Adipocyte (in vitro differentiated cells): ENCODE measurements around the gene MTPN.

Source experiments
- DNase-seq: peaks from one replicate; pipeline ENCODE4 v3.0.0-alpha.2; 2015; ENCODE audit warnings: low read depth
- H3K27me3 ChIP-seq: replicated peaks from 2 replicates; pipeline ENCODE4 v1.7.0; 2013; ENCODE audit warnings: mild to moderate bottlenecking, low read length, moderate library complexity; ENCODE audit not compliant: control insufficient read depth, insufficient read depth
- H3K36me3 ChIP-seq: 2 replicates; pipeline ENCODE4 v1.7.0; 2013; ENCODE audit warnings: low read length, mild to moderate bottlenecking, moderate library complexity; ENCODE audit not compliant: control insufficient read depth, insufficient read depth, severe bottlenecking
- H3K4me1 ChIP-seq: 2 replicates; pipeline ENCODE4 v1.7.0; 2013; ENCODE audit warnings: mild to moderate bottlenecking, low read length, moderate library complexity; ENCODE audit not compliant: control insufficient read depth, insufficient read depth
- H3K4me3 ChIP-seq: 2 replicates; pipeline ENCODE4 v1.7.0; 2013; ENCODE audit warnings: mild to moderate bottlenecking, low read length, moderate library complexity
- H3K9ac ChIP-seq: 2 replicates; pipeline ENCODE4 v1.7.0; 2013; ENCODE audit warnings: mild to moderate bottlenecking, low read length, moderate library complexity
- H3K9me3 ChIP-seq: 2 replicates; pipeline ENCODE4 v1.7.0; 2013; ENCODE audit warnings: mild to moderate bottlenecking, low read length, moderate library complexity; ENCODE audit not compliant: control insufficient read depth

MTPN gene

DNA sequence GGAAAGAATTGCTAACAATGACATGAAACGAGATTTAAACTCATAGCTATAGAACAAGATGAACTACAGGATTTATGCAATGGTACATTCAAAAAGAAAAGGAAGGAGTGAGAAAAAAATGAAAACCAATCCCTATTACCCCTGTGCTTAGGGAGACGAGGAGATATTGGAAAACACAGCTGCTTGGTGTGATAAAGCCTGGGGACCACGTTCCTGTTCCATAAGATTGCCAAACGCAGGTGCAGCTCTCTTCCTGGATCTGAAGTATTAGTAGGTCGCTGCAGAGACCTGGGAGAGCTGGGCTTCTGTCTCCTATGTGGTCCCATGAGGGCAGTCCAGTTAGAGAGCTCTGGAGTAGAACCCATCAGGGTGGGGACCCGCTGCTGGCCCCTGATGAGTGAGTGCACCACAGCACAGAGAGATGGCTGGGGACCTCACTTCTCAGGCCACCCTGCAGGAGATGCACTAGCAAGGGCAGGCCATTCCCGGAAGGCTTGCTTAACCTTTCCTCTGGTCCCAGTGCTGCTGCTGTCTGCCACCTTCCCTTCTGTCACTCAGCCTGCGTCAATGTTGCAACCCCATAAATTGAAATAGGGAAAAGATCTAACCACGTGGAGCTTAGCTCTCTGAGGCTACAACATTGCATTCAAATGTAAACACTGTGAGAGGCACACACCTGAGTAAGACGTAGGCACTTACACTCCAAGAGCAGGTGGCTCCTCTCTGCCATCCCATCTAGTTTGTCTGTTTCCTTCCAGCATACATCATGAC is 57.9 kb downstream of the MTPN start:
- Histone ChIP-seq H3K4me1 (peaks cover 21% of the 10 kb centered on the region), H3K27me3 (no peaks in the 10 kb centered on the region), H3K9me3 (no peaks in the 10 kb centered on the region), H3K9ac (no peak overlapping the region), H3K36me3 (no peaks in the 10 kb centered on the region), H3K4me3 (no peak overlapping the region)
- no peak for DNase-seq

DNA sequence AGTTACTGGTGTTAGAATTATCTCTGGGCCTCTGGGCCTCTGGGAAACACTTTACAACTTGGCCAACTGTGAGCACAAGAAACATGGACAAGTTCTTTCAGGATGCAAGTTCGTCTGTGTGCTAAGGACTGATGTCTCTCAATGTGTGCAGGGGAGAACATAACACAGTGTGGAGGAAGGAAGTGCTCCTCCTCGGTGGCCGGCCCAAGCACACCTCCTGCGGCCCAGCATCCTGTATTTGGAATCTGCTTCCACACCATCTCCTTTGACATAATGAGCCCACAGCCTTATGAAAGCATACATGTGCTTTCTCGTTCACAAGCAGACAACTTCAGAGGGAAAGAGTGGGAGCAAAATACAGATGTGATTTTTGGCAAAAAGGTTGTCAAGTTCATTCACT is 59.0 kb downstream of the MTPN start:
- no peaks in the 10 kb centered on the region for H3K36me3 ChIP-seq
- no peaks in the 10 kb centered on the region for H3K9me3 ChIP-seq
- no peaks in the 10 kb centered on the region for H3K27me3 ChIP-seq
- H3K9ac ChIP-seq, result no peak overlapping the region
- H3K4me1 ChIP-seq, result peaks cover 12% of the 10 kb centered on the region
- no peak overlapping the region for H3K4me3 ChIP-seq
- DNase-seq, result no peak

DNA sequence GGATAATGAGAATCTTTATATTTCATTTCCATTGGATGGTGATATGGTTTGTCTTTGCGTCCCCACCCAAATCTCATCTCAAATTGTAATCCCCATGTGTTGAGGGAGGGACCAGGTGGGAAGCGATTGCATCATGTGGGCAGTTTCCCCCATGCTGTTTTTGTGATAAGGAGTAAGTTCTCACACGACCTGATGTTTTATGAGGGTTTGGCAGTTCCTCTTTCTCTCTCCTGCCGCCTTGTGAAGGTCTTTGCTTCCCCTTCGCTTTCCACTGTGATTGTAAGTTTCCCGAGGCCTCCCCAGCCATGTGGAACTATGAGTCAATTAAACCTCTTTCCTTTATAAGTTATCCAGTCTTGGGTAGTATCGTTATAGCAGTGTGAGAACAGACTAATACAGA is 59.4 kb downstream of the MTPN start:
- Histone ChIP-seq H3K9me3 (no peaks in the 10 kb centered on the region), H3K9ac (no peak overlapping the region), H3K27me3 (no peaks in the 10 kb centered on the region), H3K4me1 (peaks cover 8% of the 10 kb centered on the region), H3K36me3 (no peaks in the 10 kb centered on the region), H3K4me3 (no peak overlapping the region)
- DNase-seq, result no peak

DNA sequence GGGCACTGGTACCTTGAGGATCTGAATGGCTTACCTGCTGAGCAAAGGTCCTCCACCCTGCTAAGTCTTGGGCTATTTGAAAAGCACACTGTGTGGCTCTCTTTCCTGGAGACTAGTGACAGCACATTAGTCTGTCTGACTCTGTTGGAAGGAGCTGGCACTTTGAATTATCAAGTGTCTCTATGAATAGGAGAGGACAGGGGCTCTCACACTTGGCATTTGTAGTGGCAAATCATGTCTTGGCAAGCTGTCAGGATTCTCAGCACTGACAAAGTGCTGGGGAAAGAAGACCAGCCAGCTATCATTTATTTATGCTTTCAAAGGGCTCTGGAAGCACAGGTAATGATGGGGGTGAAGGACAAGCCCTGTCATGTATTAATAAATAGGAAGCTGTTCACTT is 62.8 kb downstream of the MTPN start:
- Histone ChIP-seq H3K27me3 (no peaks in the 10 kb centered on the region), H3K4me1 (peaks cover 7% of the 10 kb centered on the region), H3K4me3 (no peak overlapping the region), H3K36me3 (no peaks in the 10 kb centered on the region), H3K9ac (no peak overlapping the region), H3K9me3 (no peaks in the 10 kb centered on the region)
- no peak for DNase-seq

DNA sequence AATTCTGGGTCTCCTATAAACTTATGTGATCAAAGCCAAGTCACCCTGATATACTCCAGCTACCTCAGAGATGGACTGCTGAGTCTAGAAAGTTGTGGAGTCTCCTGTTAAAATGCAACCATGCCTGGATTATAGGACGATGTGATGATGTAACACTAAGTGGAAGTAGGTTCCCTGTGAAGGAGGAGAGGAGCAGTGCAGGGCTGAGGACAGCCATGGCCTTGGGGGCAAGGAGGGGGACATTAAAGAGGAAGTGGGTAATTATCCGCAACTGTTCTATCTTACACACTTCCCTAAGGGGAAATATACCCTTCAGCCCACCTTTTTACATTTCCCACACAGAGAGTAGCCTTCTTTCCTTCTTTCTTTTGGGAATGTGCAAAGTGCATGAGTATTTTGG is 63.8 kb downstream of the MTPN start:
- no peaks in the 10 kb centered on the region for H3K4me1 ChIP-seq
- H3K9ac ChIP-seq, result no peak overlapping the region
- no peak for DNase-seq
- no peaks in the 10 kb centered on the region for H3K36me3 ChIP-seq
- no peaks in the 10 kb centered on the region for H3K27me3 ChIP-seq
- H3K4me3 ChIP-seq, result no peak overlapping the region
- no peaks in the 10 kb centered on the region for H3K9me3 ChIP-seq

DNA sequence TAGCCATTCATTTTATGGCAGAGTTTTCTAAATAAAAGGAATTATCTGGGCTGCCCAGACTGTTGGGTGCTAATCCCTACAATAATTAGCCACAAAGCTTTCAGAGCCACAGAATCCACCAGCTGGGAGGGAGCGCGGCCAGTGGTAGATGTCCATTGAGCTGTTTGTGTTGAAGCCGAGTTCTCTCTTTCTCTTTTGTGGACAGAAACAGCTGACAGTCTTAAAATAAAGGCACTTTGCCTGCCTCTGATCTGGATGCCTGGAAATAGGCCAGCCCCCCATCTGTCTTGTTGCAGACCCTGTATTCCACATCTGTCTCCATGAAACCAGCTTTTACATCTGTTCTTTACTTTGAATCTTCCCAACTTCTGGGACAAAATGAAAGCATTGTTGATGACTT is 66.1 kb downstream of the MTPN start:
- no peaks in the 10 kb centered on the region for H3K4me1 ChIP-seq
- H3K36me3 ChIP-seq, result no peaks in the 10 kb centered on the region
- H3K4me3 ChIP-seq, result no peak overlapping the region
- no peak overlapping the region for H3K9ac ChIP-seq
- no peak for DNase-seq
- no peaks in the 10 kb centered on the region for H3K9me3 ChIP-seq
- no peaks in the 10 kb centered on the region for H3K27me3 ChIP-seq

DNA sequence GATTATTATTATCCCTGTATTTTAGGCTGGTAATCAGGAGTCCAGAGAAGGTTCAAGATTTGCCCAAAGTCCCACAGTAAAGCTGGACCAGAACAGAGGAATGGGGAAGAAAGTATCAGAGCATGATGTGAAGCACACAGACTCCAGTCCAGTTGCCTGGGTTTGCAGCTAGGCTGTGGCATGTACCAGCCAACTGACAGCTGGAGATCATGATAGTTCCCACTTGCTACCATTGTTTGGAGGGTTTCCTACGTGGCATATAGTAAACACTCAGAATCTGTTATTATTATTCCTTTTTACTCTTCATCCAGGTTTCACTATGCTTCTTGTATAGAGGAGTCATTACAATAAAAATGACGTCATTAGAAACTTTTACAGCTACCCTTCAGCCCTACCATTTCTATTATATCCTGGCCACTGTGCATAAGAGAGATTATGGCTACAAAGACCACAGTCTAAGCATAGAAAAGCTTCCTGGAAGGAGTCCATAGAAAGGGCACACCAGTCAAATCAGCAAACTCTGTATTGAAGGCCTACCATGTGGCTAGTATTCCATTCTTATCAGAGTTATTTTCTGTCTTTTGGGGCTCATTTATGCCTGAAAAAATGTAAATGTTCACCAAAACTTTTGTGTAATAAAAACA is 66.6 kb downstream of the MTPN start:
- H3K27me3 ChIP-seq, result no peaks in the 10 kb centered on the region
- H3K4me3 ChIP-seq, result no peak overlapping the region
- H3K9me3 ChIP-seq, result no peaks in the 10 kb centered on the region
- no peak overlapping the region for H3K9ac ChIP-seq
- DNase-seq, result no peak
- no peaks in the 10 kb centered on the region for H3K36me3 ChIP-seq
- no peaks in the 10 kb centered on the region for H3K4me1 ChIP-seq

DNA sequence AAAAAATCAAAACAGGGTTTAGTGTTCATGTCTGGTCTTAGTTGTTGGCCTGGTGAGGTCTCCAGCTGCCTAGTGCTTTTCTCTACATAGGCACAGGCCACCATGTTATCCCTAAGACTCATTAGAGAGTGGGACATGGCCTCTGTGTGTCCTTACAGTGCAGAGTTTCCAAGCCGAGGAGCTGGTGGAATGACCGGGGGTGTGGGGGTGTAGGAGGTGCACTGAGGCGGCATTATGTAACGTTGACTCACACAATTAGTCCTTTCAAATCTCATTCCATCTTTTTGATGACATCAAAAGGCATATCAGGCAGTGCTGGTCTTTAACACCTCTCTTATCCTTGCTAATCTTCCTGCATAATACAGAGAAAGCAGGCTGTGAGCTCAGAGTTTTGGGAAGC is 71.3 kb downstream of the MTPN start:
- no peak overlapping the region for H3K4me3 ChIP-seq
- no peaks in the 10 kb centered on the region for H3K27me3 ChIP-seq
- no peak for DNase-seq
- no peaks in the 10 kb centered on the region for H3K9me3 ChIP-seq
- no peak overlapping the region for H3K9ac ChIP-seq
- no peaks in the 10 kb centered on the region for H3K36me3 ChIP-seq
- H3K4me1 ChIP-seq, result no peaks in the 10 kb centered on the region

DNA sequence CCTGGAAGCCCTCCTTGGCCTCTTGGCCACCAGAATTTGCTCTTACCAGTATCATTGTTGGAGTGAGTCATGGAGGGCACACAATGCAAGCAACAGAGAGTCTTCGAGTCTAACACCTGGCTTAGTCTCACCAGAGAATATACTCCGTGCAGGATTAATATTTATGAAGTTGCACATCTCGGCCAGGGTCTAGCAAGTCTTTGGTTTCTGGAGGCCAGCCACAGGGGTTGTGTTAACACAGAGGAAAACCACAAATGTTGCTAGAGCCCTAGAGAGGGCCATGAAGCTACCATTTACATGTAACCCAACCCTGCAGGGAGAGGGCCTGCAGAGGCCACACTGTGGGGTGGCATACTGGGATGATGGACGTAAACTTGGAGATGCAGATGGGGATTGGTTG is 71.8 kb downstream of the MTPN start:
- Histone ChIP-seq H3K4me1 (no peaks in the 10 kb centered on the region), H3K36me3 (no peaks in the 10 kb centered on the region), H3K27me3 (no peaks in the 10 kb centered on the region), H3K4me3 (no peak overlapping the region), H3K9me3 (no peaks in the 10 kb centered on the region), H3K9ac (no peak overlapping the region)
- DNase-seq, result no peak

DNA sequence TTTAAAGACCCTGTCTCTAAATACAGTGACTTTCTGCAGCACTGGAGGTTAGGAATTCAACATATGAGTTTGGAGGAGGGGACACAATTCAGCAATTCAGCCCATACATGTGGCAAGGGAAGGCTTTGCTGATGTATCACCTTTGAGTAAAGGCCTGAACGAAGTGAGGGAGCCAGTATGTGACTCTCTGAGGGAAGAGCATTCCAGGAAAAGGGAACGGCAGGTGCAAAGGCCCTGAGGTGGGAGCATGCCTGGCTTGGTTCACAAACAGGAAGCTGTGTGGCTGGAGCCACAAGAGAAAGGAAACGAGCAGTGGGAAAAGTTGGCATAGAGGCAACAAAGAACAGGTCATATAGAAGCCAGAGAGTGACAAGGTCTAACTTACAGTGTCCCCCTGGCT is 72.9 kb downstream of the MTPN start:
- no peak for DNase-seq
- Histone ChIP-seq H3K27me3 (no peaks in the 10 kb centered on the region), H3K36me3 (no peaks in the 10 kb centered on the region), H3K9ac (no peak overlapping the region), H3K4me1 (no peaks in the 10 kb centered on the region), H3K9me3 (no peaks in the 10 kb centered on the region), H3K4me3 (no peak overlapping the region)

DNA sequence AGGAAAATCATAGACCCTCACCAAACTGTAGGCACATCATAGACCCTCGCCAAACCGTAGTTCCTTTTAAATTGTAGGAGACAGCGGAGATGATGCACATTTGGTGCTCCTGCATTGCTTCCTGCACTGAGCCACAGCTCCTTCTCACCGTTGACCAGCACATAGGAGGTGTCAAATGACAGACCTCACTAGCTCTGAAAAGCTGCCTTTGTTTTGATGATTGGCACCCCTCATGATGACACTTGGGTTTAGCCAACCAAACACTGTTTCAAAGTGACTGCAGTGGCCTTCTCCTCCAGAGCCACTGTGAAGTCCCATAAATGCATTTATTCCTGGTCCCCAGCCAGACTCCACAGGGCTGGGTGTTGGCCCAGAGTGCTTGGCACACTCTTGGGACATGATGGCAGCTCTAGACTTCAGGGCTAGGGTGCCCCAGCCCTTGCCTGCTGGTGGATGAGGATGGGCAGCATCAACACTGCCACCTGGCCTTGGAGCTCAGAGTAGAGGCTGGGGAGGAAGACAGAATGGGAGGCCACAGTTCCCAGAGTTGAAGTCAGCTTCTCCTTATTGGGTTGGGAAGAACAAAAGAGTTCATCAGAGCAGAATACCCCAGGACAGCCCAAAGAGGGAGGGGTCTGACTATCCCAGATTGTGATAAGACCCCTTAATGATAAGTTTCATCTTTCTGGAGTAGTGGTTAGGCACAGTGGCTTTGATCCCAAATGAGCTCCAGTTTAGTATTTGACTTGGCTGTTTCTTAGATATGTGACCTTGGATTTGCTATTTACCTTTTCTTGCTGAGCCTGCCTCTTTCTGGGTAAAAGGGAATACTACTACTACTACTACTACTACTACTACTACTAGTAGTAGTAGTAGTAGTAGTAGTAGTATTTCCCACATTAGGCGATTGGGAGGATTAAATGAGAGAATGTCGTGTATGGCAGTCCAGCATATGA is 75.3 kb downstream of the MTPN start:
- no peaks in the 10 kb centered on the region for H3K9me3 ChIP-seq
- no peak overlapping the region for H3K4me3 ChIP-seq
- H3K36me3 ChIP-seq, result no peaks in the 10 kb centered on the region
- DNase-seq, result no peak
- no peaks in the 10 kb centered on the region for H3K4me1 ChIP-seq
- no peak overlapping the region for H3K9ac ChIP-seq
- H3K27me3 ChIP-seq, result no peaks in the 10 kb centered on the region
